ENCODE results near the gene EPRS1. TPM values are rescaled to one million over a fixed set of nuclear protein-coding genes. Genes with fewer than 3 reads are reported as not detected.
A peak's percentile ranks its signal among the peaks of the same experiment; 100 is the strongest.

Gene EPRS1
- total RNA-seq: 10 to 100 TPM; 17.2 to 65.9 (median 25.4) TPM

- in situ Hi-C loops (cut with MboI; ENCODE audit: low pct_ligation_motif_present in 1 of 4, low pct_unique_long_range_greater_than_20kb in 1 of 4, low sequenced_read_pairs in 3 of 4): no loop called here
- Histone ChIP-seq H3K27ac (peak within 1 kb of the TSS; percentile 86 to 94 (median 90)), H3K36me3 (no peaks in the 10 kb centered on the region), H3K4me3 (peak within 1 kb of the TSS; percentile 65 to 83 (median 75)), H3K27me3 (no peaks in the 10 kb centered on the region), H3K4me1 (peaks cover 4 to 41% (median 24%) of the 10 kb centered on the region in 4 donors), H3K9me3 (no peaks in the 10 kb centered on the region)
- TF ChIP-seq CTCF (IDR thresholded peaks at IDR 0.05): peak; percentile 76 to 96 (median 81)
- TF ChIP-seq POLR2A (IDR thresholded peaks at IDR 0.05): peak; percentile 74
- peak; percentile 81 to 93 (median 88) for TF ChIP-seq POLR2AphosphoS5 (IDR thresholded peaks at IDR 0.05)
- peak; percentile 18 for TF ChIP-seq EP300 (IDR thresholded peaks at IDR 0.05; ENCODE audit: low read depth)
- WGBS, 2 donors (ENCODE audit: low coverage in 1 of 2): 0 to 1% methylated on average over 6 to 67 of the region's 71 CpGs
- intact Hi-C loops (cut with DNase I; ENCODE audit: low total_unique reads): no loop called here
- DNase-seq: peak; percentile 95
Measured at GRCh38 chr1:220046052-220046930, at the start of gene EPRS1. Gene EPRS1, minus strand, starts transcription at chr1:220046505. Its CDS starts 117 bp downstream, at chr1:220046388.

GRCh38 chr1:220094016-220094911, 48.0 kb upstream of the EPRS1 start, which contains the start of gene IARS2:
Gene IARS2, plus strand, starts transcription at chr1:220094132. Its CDS starts 85 bp downstream, at chr1:220094217.
- in situ Hi-C loops (cut with MboI; ENCODE audit: low pct_ligation_motif_present in 1 of 4, low pct_unique_long_range_greater_than_20kb in 1 of 4, low sequenced_read_pairs in 3 of 4) (no loop called here), intact Hi-C loops (cut with DNase I; ENCODE audit: low total_unique reads) (no loop called here)
- H3K27ac ChIP-seq: peak within 1 kb of the TSS; percentile 93 to 95 (median 94)
- peaks cover 0 to 21% (median 5%) of the 10 kb centered on the region in 4 donors for H3K36me3 ChIP-seq
- WGBS, 2 donors (ENCODE audit: low coverage in 1 of 2): 2% methylated on average over 56 of the region's 73 CpGs; no CpG with 5 or more reads in 1 of the 2 donors
- no peaks in the 10 kb centered on the region for H3K27me3 ChIP-seq
- H3K4me3 ChIP-seq: peak within 1 kb of the TSS; percentile 82 to 99 (median 92)
- peak; percentile 93 for DNase-seq
- TF ChIP-seq EP300 (IDR thresholded peaks at IDR 0.05; ENCODE audit: low read depth) (no peak), POLR2AphosphoS5 (IDR thresholded peaks at IDR 0.05) (peak in 1 of 3 donors; percentile 68), POLR2A (IDR thresholded peaks at IDR 0.05) (peak; percentile 62)
- peaks cover 13 to 21% (median 16%) of the 10 kb centered on the region in 4 donors for H3K4me1 ChIP-seq
- H3K9me3 ChIP-seq: no peaks in the 10 kb centered on the region

GRCh38 chr1:220093361-220094015, 47.2 kb upstream of the EPRS1 start:
- Histone ChIP-seq H3K36me3 (peaks cover 0 to 15% (median 5%) of the 10 kb centered on the region in 4 donors), H3K4me3 (peak overlapping the region in 3 of 4 donors; percentile 92 to 99 (median 93)), H3K9me3 (no peaks in the 10 kb centered on the region), H3K4me1 (peaks cover 13 to 24% (median 16%) of the 10 kb centered on the region in 4 donors), H3K27ac (peak overlapping the region; percentile 93 to 95 (median 94)), H3K27me3 (no peaks in the 10 kb centered on the region)
- in situ Hi-C loops (cut with MboI; ENCODE audit: low pct_ligation_motif_present in 1 of 4, low pct_unique_long_range_greater_than_20kb in 1 of 4, low sequenced_read_pairs in 3 of 4): no loop called here
- TF ChIP-seq POLR2AphosphoS5 (IDR thresholded peaks at IDR 0.05) (no peak), CTCF (IDR thresholded peaks at IDR 0.05) (no peak), POLR2A (IDR thresholded peaks at IDR 0.05) (no peak), EP300 (IDR thresholded peaks at IDR 0.05; ENCODE audit: low read depth) (no peak)
- DNase-seq: no peak
- intact Hi-C loops (cut with DNase I; ENCODE audit: low total_unique reads): no loop called here
- WGBS, 2 donors (ENCODE audit: low coverage in 1 of 2): 20 to 35% methylated on average over 6 to 12 of the region's 12 CpGs

GRCh38 chr1:220092694-220093093, 46.4 kb upstream of the EPRS1 start:
- H3K36me3 ChIP-seq: peaks cover 0 to 11% (median 4%) of the 10 kb centered on the region in 4 donors
- H3K4me1 ChIP-seq: peaks cover 13 to 24% (median 16%) of the 10 kb centered on the region in 4 donors
- no peaks in the 10 kb centered on the region for H3K27me3 ChIP-seq
- no peak for TF ChIP-seq POLR2AphosphoS5 (IDR thresholded peaks at IDR 0.05)
- TF ChIP-seq EP300 (IDR thresholded peaks at IDR 0.05; ENCODE audit: low read depth): no peak
- TF ChIP-seq CTCF (IDR thresholded peaks at IDR 0.05): no peak
- TF ChIP-seq POLR2A (IDR thresholded peaks at IDR 0.05): no peak
- in situ Hi-C loops (cut with MboI; ENCODE audit: low pct_ligation_motif_present in 1 of 4, low pct_unique_long_range_greater_than_20kb in 1 of 4, low sequenced_read_pairs in 3 of 4) (no loop called here), intact Hi-C loops (cut with DNase I; ENCODE audit: low total_unique reads) (no loop called here)
- H3K27ac ChIP-seq: no peak overlapping the region
- no peak for DNase-seq
- WGBS, 2 donors (ENCODE audit: low coverage in 1 of 2): 95 to 100% methylated on average over 1 of the region's 1 CpG
- H3K4me3 ChIP-seq: no peak overlapping the region
- H3K9me3 ChIP-seq: no peaks in the 10 kb centered on the region
